CMK (cell line): ENCODE measurements around the gene LITAFD.
"Not testable (repeated sequence)": the region's sequence is repeated elsewhere in the genome, so short reads cannot be mapped to it uniquely, and the experiment has no call there.

Experiments used
- DNase-seq: peaks from one replicate; pipeline ENCODE4 v3.0.0-alpha.2; 2010; ENCODE audit warnings: low read depth

Gene LITAFD

DNA sequence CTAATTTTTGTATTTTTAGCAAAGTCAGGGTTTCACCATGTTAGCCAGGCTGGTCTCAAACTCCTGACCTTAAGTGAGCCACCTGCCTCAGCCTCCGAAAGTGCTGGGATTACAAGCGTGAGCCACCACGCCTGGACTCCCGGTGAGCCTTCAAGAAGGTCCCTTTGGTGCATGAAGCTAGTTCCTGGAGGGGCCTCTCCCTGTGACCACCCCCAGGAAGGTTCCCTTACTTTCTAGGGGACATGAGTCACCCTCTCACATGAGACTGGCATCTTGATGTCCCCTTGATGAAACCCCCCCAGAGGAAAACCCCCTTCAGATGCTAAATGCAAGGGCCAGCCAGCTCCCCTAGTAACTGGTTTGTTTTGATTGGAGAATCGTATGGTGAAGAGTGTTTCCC is 26.2 kb upstream of the LITAFD start:
- no peak for DNase-seq

DNA sequence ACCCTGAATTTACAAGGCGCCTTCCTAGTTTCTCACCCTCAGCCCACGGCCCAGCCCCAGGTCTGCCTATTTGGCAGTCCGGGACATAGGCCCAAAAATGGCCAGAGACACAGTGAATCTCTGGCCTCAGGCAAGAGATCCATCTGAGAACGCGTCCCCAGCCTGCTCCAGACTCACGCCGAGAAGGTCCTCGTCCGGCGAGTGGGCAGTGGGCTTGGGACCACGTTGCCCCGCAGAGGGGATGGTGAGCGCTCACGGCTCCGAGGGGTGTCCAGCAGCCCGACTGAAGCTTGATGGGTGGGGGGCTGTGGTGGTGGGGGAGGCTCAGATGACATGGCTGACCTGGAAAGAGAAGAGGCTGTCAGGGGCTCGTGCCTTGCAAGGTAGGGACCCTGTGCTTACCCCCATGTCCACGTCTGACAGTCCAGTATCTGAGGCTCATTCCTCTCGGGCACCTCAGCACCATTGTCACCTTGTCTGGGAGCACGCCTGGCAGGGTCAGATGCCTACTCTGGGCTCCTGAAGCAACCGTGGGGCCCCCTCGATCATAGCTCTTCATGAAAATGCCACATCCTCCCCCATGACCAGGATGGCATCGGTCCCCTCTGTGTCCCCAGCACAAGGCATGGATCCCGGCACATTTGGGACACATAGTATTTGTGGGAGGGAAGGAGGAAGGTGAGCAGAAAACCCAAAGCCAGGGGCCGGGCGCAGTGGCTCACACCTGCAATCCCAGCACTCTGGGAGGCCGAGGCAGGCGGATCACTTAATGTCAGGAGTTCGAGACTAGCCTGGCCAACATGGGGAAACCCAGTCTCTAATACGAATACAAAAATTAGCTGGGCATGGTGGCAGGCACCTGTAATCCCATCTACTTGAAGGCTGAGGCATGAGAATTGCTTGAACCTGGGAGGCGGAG is 22.9 kb upstream of the LITAFD start:
- no peak for DNase-seq

DNA sequence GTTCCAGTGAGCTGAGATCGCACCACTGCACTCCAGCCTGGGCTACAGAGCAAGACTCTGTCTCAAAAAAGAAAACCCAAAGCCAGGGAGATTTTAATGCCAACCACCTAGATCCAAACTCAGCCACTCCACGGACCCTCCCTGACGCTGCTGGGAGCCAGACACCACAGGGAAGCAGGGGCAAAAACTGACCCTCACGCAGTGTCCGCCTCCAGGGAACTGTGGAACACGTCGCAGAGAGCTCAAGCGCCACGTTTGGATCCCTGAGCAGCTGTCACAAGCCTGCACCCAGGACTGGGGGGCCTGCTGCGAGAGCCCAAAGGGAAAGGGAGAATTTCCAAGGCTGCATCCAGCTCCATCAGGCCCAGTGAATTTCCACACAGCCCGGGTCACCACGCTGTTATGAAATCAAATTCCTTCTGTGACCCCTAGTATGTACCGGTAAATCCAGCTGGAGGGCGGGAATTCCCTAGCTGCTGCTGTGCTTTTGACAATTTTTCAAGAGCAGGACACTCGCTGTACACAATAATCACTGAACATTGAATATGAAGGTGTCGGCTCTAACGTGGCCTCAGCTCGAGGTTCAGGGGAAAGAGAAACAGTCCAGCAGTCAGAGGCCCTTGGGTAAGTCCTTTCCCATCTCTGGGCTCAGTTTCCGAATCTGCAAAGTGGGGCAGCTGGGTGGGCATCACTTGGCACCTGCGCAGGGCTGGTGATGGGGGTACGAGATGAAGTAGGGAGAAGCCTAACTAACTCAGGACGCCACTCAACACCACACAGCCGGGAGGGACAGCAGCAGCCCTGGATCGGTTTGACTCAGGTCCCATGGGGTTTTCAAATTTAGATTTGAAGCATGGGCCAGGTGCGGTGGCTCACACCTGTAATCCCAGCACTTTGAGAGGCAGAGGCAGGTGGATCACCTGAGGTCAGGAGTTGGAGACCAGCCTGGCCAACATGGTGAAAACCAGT is 22.0 kb upstream of the LITAFD start:
- no peak for DNase-seq

DNA sequence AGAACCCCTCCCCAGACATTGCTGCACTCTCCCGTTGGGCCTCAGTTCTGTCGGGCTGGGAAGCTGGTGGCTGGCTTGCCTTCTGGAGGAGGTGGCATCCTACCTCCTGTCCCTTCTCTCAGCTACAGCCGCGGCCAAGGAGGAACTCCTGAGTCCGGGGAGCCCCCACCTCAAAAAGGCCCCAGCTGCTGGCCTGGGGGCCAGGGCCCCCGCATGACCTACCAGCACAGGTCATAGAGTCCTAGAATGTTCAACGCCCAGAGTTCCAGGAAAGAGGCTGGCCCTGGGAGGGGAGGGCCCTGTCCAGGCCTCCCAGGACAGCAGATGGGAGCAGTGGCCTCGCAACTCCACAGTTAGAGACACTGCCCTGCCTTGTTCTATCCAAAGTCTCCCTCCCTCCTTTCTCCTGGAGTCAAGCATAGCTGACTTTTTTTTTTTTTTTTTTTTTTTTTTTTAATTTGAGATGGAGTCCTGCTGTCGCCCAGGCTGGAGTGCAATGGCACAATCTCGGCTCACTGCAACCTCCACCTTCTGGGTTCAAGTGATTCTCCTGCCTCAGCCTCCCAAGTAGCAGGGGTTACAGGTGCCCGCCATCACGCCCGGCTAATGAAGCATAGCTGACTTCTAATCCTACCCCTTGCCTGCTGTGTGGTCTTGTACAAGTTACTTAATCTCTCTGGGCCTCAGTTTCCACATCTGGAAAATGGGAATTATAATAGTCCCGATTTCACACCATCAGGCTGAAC is 20.4 kb upstream of the LITAFD start:
- no peak for DNase-seq

DNA sequence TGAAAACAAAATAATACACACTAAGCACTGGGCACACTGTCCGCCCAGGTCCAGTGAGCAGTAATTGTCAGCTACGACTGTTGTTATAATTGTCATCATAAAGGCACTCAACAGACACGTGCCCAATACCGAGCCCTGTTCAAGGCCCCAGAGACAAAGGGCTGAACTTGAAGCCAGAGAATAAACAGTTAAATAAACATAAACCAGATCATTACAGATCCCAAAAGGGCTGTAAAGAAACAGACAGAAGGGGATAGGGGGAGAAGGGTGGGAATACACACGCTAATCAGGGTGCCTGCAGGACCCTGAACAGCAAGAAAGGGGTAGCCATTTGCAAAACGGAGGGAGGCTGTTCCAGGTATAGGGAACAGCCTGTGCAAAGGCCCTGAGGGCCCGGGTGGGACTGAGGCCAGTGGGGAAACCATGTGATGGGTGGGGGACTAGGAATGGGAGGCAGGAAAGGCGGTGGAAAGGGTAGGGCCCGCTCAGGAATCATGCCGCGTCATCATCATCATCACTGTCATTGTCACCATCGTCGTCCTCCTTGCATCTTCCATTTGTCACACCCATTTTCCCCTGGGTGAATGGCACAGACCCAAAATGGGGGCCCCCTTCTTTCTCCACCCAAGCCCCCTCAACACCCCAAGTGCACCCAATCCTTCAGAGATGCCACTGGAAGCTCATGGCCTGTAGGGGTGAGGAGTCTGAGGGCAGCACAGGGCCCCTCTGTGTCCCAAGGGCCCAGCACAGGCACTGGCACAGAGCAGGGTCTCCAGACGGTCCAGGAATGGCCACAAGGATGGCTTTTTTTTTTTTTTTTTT is 19.6 kb upstream of the LITAFD start:
- DNase-seq = no peak

DNA sequence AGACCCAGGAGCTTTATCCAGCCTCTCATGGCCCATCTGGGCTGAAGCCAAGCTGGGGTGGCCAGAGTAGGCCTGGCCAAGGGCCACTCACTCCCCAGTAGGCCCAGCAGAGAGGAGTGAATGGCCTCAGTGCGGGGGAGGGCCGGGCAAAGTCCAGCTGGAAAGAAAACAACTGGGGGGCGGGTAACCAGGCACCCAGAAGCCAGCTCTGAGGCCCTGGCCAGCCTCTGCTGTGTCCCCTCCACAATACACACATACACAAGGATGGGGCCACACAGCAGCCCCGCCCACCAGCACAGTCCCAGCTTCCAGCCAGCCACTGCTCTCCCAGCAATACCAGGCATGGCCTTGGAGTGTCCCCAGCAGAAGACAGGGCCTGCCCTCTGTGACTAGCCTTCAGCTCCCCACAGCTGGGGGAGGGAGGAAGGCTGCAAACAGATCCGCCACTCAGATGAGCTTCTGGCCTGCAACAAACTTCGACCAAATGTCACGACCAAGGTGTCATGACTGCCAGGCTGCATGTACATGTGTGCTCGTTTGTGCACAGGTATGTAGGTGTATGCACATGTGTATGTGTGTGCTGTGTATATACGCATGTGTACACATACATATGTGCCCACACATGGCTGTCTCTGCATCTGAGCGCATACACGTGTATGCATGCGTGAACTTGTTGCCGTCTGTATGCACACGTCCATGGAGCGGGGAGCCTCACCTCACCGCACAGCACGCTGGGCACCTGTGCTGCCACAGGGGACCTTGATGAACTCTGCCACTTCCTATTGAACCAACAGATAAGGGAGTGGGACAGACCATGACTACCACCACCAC is 18.3 kb upstream of the LITAFD start:
- no peak for DNase-seq

DNA sequence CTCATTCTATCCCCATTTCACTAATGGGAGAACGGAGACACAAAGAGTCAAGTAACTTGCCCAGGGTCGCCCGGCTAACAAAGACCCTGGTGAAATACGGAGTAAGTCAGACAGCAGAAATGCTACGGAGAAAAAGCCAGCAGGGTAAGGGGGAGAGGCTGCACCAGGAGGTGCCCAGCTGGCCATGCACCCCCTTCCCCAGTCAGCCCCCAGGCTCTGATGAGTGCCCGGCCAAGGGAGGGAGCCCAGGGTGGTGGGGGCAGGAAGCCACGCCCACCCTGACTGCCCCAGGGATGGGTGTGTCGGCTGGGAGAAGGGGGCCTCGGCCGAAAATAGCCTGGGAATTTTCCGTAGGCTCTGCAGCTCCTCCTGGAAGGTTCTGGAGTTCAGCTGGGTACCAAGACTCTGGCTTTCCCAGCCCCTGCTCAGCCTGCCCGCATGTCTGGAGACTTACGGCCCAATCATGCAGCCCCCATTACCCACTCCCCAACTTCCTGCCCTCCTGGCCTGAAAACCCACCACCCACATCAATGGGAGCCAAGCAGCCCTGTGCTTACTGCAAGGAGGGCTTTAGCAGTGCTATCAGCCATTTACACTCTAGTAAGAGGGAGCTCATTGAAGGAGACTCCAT is 17.6 kb upstream of the LITAFD start:
- DNase-seq = no peak

DNA sequence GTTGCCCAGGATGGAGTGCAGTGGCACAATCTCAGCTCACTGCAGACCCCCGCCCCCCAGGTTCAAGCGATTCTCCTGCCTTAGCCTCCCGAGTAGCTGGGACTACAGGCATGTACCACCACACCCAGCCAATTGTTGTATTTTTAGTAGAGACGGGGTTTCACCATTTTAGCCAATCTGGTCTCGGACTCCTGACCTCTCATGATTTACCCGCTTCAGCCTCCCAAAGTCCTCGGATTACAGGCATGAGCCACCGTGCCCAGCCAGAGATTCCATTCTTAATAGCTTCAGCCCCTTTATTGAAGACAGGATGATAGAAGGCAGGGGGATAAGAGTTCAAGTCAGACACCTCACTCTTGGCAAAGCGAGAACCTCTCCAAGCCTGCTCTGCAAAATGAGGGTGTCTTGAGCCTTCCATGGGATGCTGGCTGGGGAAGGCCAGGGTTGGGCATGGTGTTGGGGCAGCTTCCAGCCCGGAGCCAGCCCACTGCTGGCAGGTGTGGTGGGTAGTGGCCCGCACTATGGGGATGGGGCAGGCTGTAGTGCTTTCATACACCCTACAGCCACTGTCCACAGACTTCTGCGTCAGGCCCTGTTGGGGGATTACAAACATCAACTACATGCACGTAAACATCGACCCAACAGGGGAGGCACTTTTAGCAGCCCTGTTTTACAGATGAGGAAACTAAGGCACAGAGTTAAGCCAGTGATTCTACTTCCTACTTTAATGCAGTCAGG is 16.8 kb upstream of the LITAFD start:
- DNase-seq = no peak

DNA sequence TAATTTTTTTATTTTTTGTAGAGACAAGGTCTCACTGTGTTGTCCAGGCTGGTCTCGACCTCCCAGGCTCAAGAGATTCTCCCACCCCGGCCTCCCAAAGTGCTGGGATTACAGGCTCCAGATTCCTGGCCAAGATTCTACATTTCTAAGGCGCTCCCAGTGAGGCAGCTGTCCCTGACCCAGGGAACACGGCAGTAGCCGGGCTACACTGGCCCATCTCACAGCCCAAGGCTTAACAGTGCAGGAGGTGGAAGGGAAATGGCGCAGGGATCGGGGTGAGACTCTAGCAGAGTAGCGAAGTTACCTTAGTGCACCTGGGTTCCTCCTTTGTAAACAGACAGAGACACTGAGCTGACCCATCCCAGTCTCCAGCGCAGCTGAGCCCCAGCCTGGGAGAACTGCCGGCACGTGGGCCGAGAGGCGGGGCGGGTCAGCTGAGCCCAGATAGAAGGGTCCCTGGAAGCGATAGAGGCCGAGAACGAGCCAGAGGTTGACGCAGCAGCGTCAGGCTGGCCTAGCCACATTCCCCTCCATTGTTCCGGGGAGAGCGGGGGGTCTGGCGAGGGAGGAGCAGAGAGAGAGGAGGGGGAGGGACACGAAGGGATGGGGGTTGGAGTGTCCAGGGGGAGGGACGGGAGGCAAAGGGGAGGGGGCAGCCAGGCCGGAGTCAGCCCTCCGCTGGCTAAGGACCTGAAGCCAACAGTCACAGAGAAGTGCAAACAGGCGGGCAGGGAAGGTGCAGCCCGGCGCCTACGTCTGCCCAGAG is 15.8 kb upstream of the LITAFD start:
- no peak for DNase-seq

DNA sequence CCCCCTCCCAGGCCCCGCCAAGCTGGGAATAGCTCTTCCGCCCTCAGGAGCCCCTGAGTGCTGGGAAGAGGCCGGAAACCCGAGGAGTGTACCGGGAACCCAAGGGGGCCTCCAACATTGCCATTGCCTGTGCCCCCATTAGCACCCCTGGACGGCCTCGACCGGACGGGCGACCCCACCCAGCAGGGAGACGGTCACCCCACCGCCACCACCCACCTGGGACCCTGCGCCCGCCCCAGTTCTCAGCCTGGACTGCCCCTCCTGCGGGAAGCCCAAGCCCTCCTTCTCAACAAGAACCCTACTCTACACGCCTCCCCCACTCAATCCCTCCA is 15.3 kb upstream of the LITAFD start:
- DNase-seq = no peak

DNA sequence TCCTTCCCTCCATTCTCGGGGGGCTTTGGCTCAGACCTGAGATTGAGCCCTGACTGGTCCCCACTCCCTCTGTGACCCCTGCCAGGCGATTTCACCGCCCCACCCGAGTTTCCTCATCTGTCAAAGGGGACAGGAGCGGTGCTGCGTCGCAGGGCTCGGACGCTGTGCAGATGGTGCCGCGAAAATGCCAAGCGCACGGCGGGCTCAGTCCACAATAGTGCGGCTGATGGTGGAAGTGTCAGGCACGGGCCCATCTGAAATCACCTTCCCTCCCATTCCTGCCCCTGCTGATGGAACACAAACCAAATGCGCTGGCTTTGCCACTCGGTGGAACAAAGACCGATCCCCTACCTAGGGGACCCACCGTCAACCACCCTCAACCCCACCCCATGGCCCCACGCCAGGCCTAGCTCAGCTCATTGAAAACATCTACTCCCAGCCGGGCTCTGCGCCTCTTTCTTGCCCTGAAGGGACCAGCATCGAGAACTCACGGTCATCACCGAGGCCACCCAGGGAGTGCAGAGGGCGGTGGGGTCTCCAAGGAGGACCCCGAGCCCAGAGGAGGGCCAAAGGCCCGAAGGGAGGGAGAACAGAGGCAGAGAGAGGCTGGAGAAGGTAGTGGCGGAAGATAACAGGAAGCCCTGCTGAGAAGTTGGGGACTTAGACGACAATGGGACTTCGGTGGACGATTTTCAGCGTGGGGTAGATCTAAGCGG is 14.8 kb upstream of the LITAFD start:
- DNase-seq = no peak

DNA sequence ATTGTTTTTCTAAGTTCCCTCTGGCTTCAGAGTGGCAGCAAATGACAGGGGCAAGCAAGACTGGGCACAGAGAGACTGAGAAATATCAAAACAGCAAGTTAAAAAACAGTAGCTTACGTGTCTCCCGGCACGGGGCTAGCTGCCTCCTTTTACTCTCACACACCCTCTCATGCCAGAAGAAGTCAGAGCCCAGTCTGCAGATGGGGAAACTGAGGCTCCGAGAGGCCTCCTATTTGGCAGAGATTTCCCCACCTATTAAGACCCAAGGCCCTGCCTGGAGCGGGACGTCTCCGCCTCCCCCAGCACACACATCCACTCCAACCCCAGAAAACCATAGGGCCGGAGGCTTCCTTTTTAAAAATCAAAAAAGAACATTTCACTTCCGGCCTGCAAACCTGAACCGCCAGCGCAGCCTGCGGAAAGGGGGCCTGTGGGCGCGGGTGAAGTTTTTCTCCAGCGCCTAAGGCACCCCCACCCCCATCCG is 14.2 kb upstream of the LITAFD start:
- no peak for DNase-seq

DNA sequence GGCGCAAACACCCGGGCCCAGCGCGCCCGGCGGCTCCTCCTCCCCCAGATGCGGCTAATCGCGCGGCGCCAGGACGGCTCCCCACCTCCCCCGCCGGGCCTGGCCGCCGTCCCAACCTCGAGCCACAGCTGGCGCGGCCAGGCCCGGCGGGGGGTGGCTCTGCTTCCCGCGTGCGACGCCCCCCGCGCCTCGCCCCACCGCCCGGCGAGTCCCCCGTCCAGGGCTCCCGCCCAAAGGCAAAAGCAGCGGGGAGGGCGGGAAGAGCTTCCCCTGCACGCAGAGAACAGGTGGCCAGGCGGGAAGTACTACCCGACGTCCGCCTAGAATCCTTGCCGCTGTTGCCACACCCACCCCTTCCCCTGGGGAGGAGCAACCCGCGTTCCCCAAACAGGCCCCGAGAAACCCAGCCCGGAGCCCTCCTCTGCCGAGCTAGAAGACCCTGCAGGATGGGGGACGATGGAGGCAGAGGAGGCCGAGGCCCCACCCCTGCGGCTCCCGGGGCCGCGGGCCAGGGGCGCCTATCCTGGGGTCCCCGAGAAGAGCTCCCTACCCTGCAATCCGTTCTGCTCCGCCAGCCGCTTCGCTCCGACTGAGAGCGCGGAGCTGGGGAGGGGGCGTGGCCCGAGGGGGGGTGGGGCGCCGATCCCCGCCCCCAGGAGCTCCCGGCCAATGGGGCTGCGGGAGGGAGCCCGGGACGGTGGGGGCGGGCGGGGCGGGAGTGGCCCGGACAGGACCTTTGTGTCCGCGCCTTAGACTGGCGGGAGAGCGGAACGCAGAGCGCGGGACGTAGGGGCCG is 13.5 kb upstream of the LITAFD start, which contains the start of gene CARHSP1:
CARHSP1 (minus strand) TSS at position 591 of the 796 bp plus-strand sequence. CDS start 9,678 bp downstream, outside the sequence.
- peak; percentile 83 for DNase-seq

DNA sequence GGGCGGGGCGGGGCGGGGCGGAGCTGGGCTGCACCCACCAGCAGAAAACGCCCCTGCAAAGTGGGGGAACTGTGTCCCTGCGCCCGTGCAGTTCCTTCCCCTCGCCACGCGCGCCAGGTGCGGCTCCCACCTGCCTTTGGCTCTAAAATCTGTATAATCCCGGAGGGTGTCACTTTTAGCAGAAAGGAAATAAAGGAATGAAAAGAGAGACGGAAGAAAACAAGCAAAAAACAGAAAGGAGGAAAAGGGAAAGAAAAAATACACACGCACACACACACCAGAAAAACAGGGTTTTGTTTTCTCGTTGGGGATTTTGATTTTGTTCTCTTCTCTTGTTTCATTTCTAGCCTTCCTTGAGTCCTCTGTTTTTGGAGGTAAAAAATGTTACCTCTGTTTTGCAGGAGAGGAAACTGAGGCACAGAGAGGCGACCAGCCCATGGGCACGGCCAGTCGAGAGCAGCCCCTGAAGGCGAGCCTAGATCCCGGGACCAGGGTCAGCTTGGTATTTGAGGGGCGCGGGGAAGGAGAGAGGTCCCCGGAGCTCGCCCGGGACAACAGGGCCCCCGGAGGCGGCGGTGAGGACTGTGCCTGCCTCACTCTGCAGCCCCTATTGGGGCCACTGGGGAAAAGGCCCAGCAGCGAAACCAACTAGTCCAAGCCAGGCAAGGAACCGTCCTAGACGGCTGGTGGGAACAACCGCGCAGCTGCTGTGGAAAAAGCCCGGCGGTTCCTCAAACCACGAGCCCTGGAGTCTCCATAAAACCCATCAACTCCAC is 12.8 kb upstream of the LITAFD start:
- DNase-seq = no peak

DNA sequence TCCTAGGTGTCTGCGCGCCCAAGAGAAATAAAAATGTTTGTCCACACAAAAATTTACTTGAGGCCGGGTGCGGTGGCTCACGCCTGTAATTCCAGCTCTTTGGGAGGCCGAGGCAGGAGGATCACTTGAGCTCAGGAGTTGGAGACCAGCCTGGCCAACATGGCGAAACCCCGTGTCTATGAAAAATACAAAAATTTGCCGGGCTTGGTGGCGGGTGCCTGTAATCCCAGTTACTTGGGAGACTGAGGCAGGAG is 12.2 kb upstream of the LITAFD start:
- not testable (repeated sequence) for DNase-seq

DNA sequence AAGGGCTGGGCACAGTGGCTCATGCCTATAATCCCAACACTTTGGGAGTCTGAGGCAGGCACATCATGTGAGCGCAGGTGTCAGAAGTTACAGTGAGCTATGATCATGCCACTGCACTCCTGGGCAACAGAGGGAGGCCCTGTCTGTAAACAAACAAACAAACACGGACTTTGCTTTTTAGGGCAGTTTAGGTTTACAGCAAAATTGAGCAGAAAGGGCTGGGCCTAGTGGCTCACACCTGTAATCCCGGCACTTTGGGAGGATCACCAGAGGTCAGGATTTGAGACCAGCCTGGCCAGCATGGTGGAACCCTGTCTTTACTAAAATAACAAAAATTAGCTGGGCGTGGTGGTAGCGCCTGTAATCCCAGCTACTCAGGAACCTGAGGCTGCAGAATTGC is 10.1 kb upstream of the LITAFD start:
- DNase-seq = no peak
